Common myeloid progenitor, CD34-positive (primary cell): ENCODE measurements around the gene DGCR2.

Source experiments
- CTCF ChIA-PET: fragments of 350-600 bp; sonication (Branson Sonifier 250); formaldehyde crosslinking; loops from one replicate; lab custom pipeline; 2021; ENCODE audit warnings: antibody characterized with exemption; lab: Charles Lee
- POLR2A ChIA-PET: fragments of 350-600 bp; sonication (Branson Sonifier 250); formaldehyde crosslinking; loops from one replicate; lab custom pipeline; 2021; ENCODE audit warnings: antibody characterized with exemption; lab: Charles Lee
- DNase-seq, 3 donors: peaks; one replicate each; pipeline versions ENCODE4 v3.0.0 to v3.0.0-alpha.2; 2013
- H3K27ac ChIP-seq, 2 experiments: 1 replicate in 1 of 2; 2 replicates in 1 of 2; pipeline ENCODE4 v1.7.0; 2013; ENCODE audit warnings: inconsistent platforms in 2 of 2, low read length in 2 of 2, mild to moderate bottlenecking in 2 of 2, low read depth in 1 of 2, moderate library complexity in 1 of 2; ENCODE audit not compliant: severe bottlenecking in 2 of 2, insufficient read depth in 1 of 2, poor library complexity in 1 of 2
- H3K27me3 ChIP-seq, 5 experiments: replicated peaks in 2 of 5; 1 replicate in 3 of 5; 2 replicates in 2 of 5; pipeline versions ENCODE4 v1.6.1 to v1.7.0; 2013; ENCODE audit warnings: low read length in 4 of 5, mild to moderate bottlenecking in 2 of 5, moderate library complexity in 2 of 5, inconsistent platforms in 1 of 5; ENCODE audit not compliant: insufficient read depth in 5 of 5, control insufficient read depth in 4 of 5
- H3K36me3 ChIP-seq, 4 experiments: 1 replicate in 2 of 4; 2 replicates in 2 of 4; pipeline versions ENCODE4 v1.6.1 to v1.7.0; 2013; ENCODE audit warnings: low read length in 3 of 4, control low read depth in 1 of 4, mild to moderate bottlenecking in 1 of 4; ENCODE audit not compliant: control insufficient read depth in 4 of 4, insufficient read depth in 4 of 4
- H3K4me1 ChIP-seq, 4 experiments: 1 replicate in 3 of 4; 2 replicates in 1 of 4; pipeline versions ENCODE4 v1.6.1 to v1.7.1; 2013; ENCODE audit warnings: low read length in 3 of 4, mild to moderate bottlenecking in 3 of 4, control low read depth in 1 of 4, inconsistent platforms in 1 of 4, moderate library complexity in 1 of 4; ENCODE audit not compliant: control insufficient read depth in 4 of 4, insufficient read depth in 4 of 4; ENCODE audit errors: control extremely low read depth in 1 of 4
- H3K4me3 ChIP-seq, 7 experiments: 1 replicate in 4 of 7; 2 replicates in 3 of 7; pipeline versions ENCODE4 v1.5.1 to v1.7.0; 2013; ENCODE audit warnings: mild to moderate bottlenecking in 7 of 7, low read length in 6 of 7, moderate library complexity in 6 of 7, inconsistent platforms in 2 of 7, low read depth in 2 of 7, control low read depth in 1 of 7; ENCODE audit not compliant: insufficient read depth in 4 of 7, control insufficient read depth in 1 of 7; ENCODE audit errors: extremely low read depth in 1 of 7
- H3K9me3 ChIP-seq, 5 experiments: 1 replicate in 4 of 5; 2 replicates in 1 of 5; pipeline versions ENCODE4 v1.6.1 to v1.7.1; 2013; ENCODE audit warnings: low read length in 4 of 5, mild to moderate bottlenecking in 2 of 5, inconsistent platforms in 1 of 5, low read depth in 1 of 5, moderate library complexity in 1 of 5; ENCODE audit not compliant: control insufficient read depth in 4 of 5, insufficient read depth in 2 of 5; ENCODE audit errors: control extremely low read depth in 1 of 5
- WGBS: methylation state at CpG from one replicate; pipeline ENCODE4 v1.1.5; 2013; ENCODE audit not compliant: insufficient coverage; 5-methylcytosine and 5-hydroxymethylcytosine counted together

DGCR2 gene

DNA sequence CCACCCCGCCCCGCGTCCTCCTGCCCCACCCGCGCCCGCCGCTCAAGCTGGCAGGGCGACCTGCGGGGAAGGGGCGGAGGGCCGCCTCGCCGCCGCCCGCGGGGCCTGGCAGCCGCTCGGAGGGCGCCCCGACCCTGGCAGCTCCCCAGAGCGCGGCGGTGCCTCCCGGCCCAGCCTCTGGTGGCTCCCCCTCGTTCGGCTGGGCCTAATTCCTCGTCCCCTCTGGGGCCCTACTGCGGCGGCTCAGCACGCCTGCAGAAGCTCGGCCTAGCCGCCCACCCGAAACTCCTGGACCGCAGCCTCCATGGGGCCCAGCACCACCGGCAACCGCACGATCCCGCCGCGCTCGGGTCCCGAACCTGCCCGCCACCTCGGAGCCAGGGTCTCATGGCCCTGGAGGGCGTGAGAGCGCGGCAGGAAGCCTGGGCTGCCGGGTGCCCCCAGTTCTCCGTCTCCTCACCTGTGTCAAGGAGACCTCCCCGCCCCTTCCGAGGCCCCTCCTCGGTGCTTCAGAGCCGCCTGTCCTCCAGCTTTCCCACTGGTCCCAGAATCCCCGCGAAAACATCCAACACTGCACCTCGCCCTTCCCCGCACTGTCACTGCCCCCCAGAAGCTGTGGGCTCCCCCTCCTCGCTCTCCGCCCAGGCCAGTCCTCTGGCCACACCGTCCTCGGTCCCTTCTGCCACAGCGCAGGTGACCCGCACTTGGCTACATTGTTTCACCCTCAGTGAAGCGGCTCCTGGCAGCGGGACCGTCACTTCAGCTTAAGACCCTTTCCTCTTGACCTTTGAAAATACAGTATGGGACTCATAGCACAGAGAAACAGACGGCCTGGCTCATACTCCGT lies 28.5 kb upstream of the DGCR2 start:
- POLR2A ChIA-PET, result no interaction called here
- Histone ChIP-seq H3K36me3 (no peaks in the 10 kb centered on the region), H3K4me3 (no peak overlapping the region), H3K9me3 (peaks cover 0 to 15% (median 2%) of the 10 kb centered on the region in 5 experiments), H3K4me1 (peaks cover 0 to 14% (median 6%) of the 10 kb centered on the region in 4 experiments), H3K27ac (no peak overlapping the region), H3K27me3 (peaks cover 0 to 77% (median 47%) of the 10 kb centered on the region in 5 experiments)
- CTCF ChIA-PET, result interaction anchor here (1.1 kb wide), 1 partner anchor 19 kb away, joined by 4 read pairs; no protein-coding TSS in a partner anchor
- 12% methylated on average over 57 of the region's 68 CpGs for WGBS
- no peak for DNase-seq

GRCh38 chr22:19149991-19150390 lies 27.8 kb upstream of the DGCR2 start, which contains the start of gene GSC2:
TSS of gene GSC2 (minus strand) at chr22:19150292. CDS start at chr22:19150283, 9 bp downstream.
- no peak for DNase-seq
- Histone ChIP-seq H3K27me3 (peaks cover 0 to 76% (median 47%) of the 10 kb centered on the region in 5 experiments), H3K9me3 (peaks cover 0 to 15% (median 2%) of the 10 kb centered on the region in 5 experiments), H3K4me3 (peak within 1 kb of the TSS in 5 of 7 experiments; percentile 3 to 61 (median 56)), H3K4me1 (peaks cover 0 to 14% (median 6%) of the 10 kb centered on the region in 4 experiments), H3K27ac (no peak within 1 kb of the TSS), H3K36me3 (no peaks in the 10 kb centered on the region)
- POLR2A ChIA-PET, result no interaction called here
- WGBS, result 4% methylated on average over 55 of the region's 59 CpGs
- CTCF ChIA-PET, result no interaction called here

DNA sequence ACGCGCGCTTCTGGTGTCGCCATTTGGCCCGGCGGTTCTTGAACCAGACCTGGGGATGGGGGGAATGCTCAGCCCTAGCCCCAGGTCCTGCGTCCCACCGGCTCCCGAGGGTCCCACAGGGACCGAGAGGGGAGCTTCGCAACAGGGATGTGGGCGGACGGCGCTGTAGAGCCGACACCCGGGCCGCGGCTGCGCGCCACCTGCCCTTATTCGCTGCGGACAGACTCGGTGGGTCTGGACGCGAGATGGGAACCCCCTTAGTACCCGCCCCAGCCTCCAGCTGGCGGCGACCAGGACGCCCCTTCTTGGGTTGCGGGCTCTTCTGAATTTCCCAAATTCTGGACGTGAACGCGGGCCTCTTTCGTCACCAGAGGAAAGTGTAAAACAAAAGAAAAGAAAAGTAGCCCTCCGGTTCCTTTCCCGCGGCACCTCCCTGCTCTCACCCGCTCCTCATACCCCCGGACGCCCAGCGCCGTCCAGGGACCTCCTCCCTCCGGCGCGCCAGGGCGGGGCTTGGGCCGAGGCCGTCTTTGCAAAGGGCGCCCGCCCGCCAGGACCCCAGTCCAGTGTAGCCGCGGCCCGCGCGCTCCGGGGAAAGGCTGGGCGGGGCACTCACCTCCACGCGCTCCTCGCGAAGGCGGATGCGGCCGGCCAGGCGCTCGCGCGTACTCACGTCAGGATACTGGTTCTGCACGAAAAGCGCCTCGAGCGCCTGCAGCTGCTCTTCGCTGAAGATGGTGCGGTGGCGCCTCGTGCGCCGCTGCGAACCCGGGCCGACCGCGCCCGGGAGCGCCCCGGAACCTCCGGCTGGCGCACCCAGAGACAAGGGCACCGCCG lies 27.1 kb upstream of the DGCR2 start:
- ChIA-PET CTCF (interaction anchor here (0.8 to 0.9 kb wide), 3 partner anchors 10 to 330 kb away, joined by 3 read pairs; partner anchors contain the start of gene UFD1), POLR2A (interaction anchor here (0.6 kb wide), 1 partner anchor 9 kb away, joined by 4 read pairs; no protein-coding TSS in a partner anchor)
- peak; percentile 20 to 57 (median 52) for DNase-seq
- Histone ChIP-seq H3K9me3 (peaks cover 0 to 15% (median 2%) of the 10 kb centered on the region in 5 experiments), H3K4me3 (peak overlapping the region in 5 of 7 experiments; percentile 3 to 61 (median 56)), H3K27ac (no peak overlapping the region), H3K36me3 (no peaks in the 10 kb centered on the region), H3K27me3 (peaks cover 0 to 76% (median 47%) of the 10 kb centered on the region in 5 experiments), H3K4me1 (peaks cover 0 to 14% (median 7%) of the 10 kb centered on the region in 4 experiments)
- 4% methylated on average over 86 of the region's 92 CpGs for WGBS

GRCh38 chr22:19148417-19149046 lies 26.3 kb upstream of the DGCR2 start:
- Histone ChIP-seq H3K36me3 (no peaks in the 10 kb centered on the region), H3K4me1 (peaks cover 0 to 20% (median 11%) of the 10 kb centered on the region in 4 experiments), H3K27me3 (peaks cover 0 to 71% (median 47%) of the 10 kb centered on the region in 5 experiments), H3K9me3 (peaks cover 0 to 10% (median 2%) of the 10 kb centered on the region in 5 experiments), H3K4me3 (peak overlapping the region in 1 of 7 experiments; percentile 57), H3K27ac (no peak overlapping the region)
- whole genome bisulfite sequencing, result 53% methylated on average over 24 of the region's 33 CpGs
- no peak for DNase-seq
- ChIA-PET CTCF (interaction anchor here (0.8 to 1.3 kb wide), 5 partner anchors 9 to 330 kb away, joined by 3 to 4 read pairs (median 3); partner anchors contain the start of gene UFD1), POLR2A (interaction anchor here (0.6 kb wide), 1 partner anchor 8 kb away, joined by 4 read pairs; no protein-coding TSS in a partner anchor)

- 54% methylated on average over 9 of the region's 9 CpGs for WGBS
- peaks cover 3 to 25% (median 13%) of the 10 kb centered on the region in 4 experiments for H3K4me1 ChIP-seq
- H3K9me3 ChIP-seq, result peaks cover 0 to 7% (median 2%) of the 10 kb centered on the region in 5 experiments
- H3K36me3 ChIP-seq, result peaks cover 0 to 5% (median 3%) of the 10 kb centered on the region in 4 experiments
- POLR2A ChIA-PET, result no interaction called here
- H3K27ac ChIP-seq, result no peak overlapping the region
- H3K4me3 ChIP-seq, result no peak overlapping the region
- DNase-seq, result no peak
- H3K27me3 ChIP-seq, result peaks cover 0 to 61% (median 40%) of the 10 kb centered on the region in 5 experiments
- CTCF ChIA-PET, result interaction anchor here (1.1 to 1.7 kb wide), 4 partner anchors 27 to 74 kb away, joined by 3 to 7 read pairs (median 4); no protein-coding TSS in a partner anchor
These were observed 25.1 kb upstream of the DGCR2 start for GRCh38 chr22:19147195-19147780.
